CD4-positive, alpha-beta memory T cell (primary cell): ENCODE data around the gene LRP6. TPM values are rescaled to one million over a fixed set of nuclear protein-coding genes. Genes with fewer than 3 reads are reported as not detected.
"Not testable (repeated sequence)": the region's sequence is repeated elsewhere in the genome, so short reads cannot be mapped to it uniquely, and the experiment has no call there.

Source experiments
- CTCF ChIA-PET: fragments of 350-600 bp; sonication (Branson Sonifier 250); formaldehyde crosslinking; loops from one replicate; lab custom pipeline; 2021; ENCODE audit warnings: inconsistent platforms; ENCODE audit not compliant: partially characterized antibody; lab: Charles Lee
- POLR2A ChIA-PET: fragments of 350-600 bp; sonication (Branson Sonifier 250); formaldehyde crosslinking; loops from one replicate; lab custom pipeline; 2021; ENCODE audit not compliant: partially characterized antibody; lab: Charles Lee
- DNase-seq, 5 donors: peaks; one replicate each; pipeline versions ENCODE4 v3.0.0 to v3.0.0-alpha.2; 2020 to 2022; ENCODE audit warnings: mixed read lengths in 1 of 5
- H3K27ac ChIP-seq: one replicate; pipeline ENCODE4 v1.7.0; 2013; ENCODE audit warnings: low read depth, low read length
- H3K27me3 ChIP-seq: 2 replicates; pipeline ENCODE4 v1.7.0; 2013; ENCODE audit warnings: mild to moderate bottlenecking, low read length, moderate library complexity; ENCODE audit not compliant: insufficient read depth
- H3K36me3 ChIP-seq: 2 replicates; pipeline ENCODE4 v1.7.0; 2013; ENCODE audit warnings: mild to moderate bottlenecking, low read length, moderate library complexity; ENCODE audit not compliant: insufficient read depth
- H3K4me1 ChIP-seq: 2 replicates; pipeline ENCODE4 v1.7.0; 2013; ENCODE audit warnings: mild to moderate bottlenecking, low read length, moderate library complexity; ENCODE audit not compliant: insufficient read depth
- H3K4me3 ChIP-seq, 2 donors: one replicate each; pipeline ENCODE4 v1.7.0; 2013; ENCODE audit warnings: low read length in 2 of 2, mild to moderate bottlenecking in 1 of 2
- H3K9me3 ChIP-seq, 2 donors: one replicate each; pipeline ENCODE4 v1.7.0; 2013; ENCODE audit warnings: low read length in 2 of 2, control low read depth in 1 of 2; ENCODE audit not compliant: control insufficient read depth in 1 of 2
- H3K27ac Mint-ChIP-seq, 7 donors: one replicate each; pipeline ENCODE4 v1.8.0; 2020 to 2021; ENCODE audit warnings: mixed read lengths in 7 of 7, mild to moderate bottlenecking in 6 of 7, inconsistent platforms in 3 of 7, moderate library complexity in 3 of 7
- H3K27me3 Mint-ChIP-seq, 2 donors: one replicate each; pipeline ENCODE4 v1.8.0; 2020 to 2021; ENCODE audit warnings: mixed read lengths in 2 of 2
- H3K36me3 Mint-ChIP-seq, 2 donors: one replicate each; pipeline ENCODE4 v1.8.0; 2020 to 2021; ENCODE audit warnings: mixed read lengths in 2 of 2, inconsistent platforms in 1 of 2, mild to moderate bottlenecking in 1 of 2
- H3K4me1 Mint-ChIP-seq, 4 donors: one replicate each; pipeline ENCODE4 v1.8.0; 2020 to 2021; ENCODE audit warnings: mixed read lengths in 4 of 4, mild to moderate bottlenecking in 1 of 4
- H3K4me3 Mint-ChIP-seq, 8 donors: one replicate each; pipeline ENCODE4 v1.8.0; 2020 to 2021; ENCODE audit warnings: mixed read lengths in 8 of 8, mild to moderate bottlenecking in 7 of 8, moderate library complexity in 6 of 8, inconsistent platforms in 3 of 8
- H3K9me3 Mint-ChIP-seq, 8 donors: one replicate each; pipeline ENCODE4 v1.8.0; 2020 to 2021; ENCODE audit warnings: mixed read lengths in 8 of 8, mild to moderate bottlenecking in 5 of 8, inconsistent platforms in 3 of 8, moderate library complexity in 1 of 8
- intact Hi-C: fragments of 100-400 bp; cut with micrococcal nuclease; formaldehyde crosslinking; loops from one replicate; pipeline ENCODE4 v1.15.1; 2023
- polyA plus RNA-seq, 2 donors: library from polyadenylated mRNA; unstranded; fragments of 300-500 nt; fragmentation: Illumina TruSeq; gene quantifications; one replicate each; pipeline ENCODE4 v1.2.3, GENCODE V29; 2021
- total RNA-seq, 2 experiments: library from RNA; stranded (reverse); gene quantifications; one replicate each; pipeline ENCODE4 v1.2.3, GENCODE V29; 2021

Gene LRP6
- total and polyA plus RNA-seq, 4 experiments from 2014 or later, result 0.45 to 4.0 (median 2.9) TPM

- Histone ChIP-seq H3K4me1 (no peaks in the 10 kb centered on the region), H3K36me3 (no peaks in the 10 kb centered on the region), H3K9me3 (no peaks in the 10 kb centered on the region), H3K4me3 (no peak overlapping the region), H3K27ac (no peak overlapping the region), H3K27me3 (no peaks in the 10 kb centered on the region)
- DNase-seq, result no peak
- intact Hi-C loops, result no loop called here
- H3K27ac Mint-ChIP-seq, result no peak overlapping the region
- H3K9me3 Mint-ChIP-seq, result no peaks in the 10 kb centered on the region
- no peak overlapping the region for H3K4me3 Mint-ChIP-seq
- H3K36me3 Mint-ChIP-seq, result peaks cover 0 to 30% of the 10 kb centered on the region in 2 donors
- ChIA-PET POLR2A (no interaction called here), CTCF (no interaction called here)
- no peaks in the 10 kb centered on the region for H3K27me3 Mint-ChIP-seq
- H3K4me1 Mint-ChIP-seq, result no peaks in the 10 kb centered on the region
Measured at GRCh38 chr12:12156116-12156515, 110.7 kb downstream of the LRP6 start.

- Histone ChIP-seq H3K4me3 (no peak overlapping the region), H3K4me1 (no peaks in the 10 kb centered on the region), H3K27ac (no peak overlapping the region), H3K27me3 (no peaks in the 10 kb centered on the region), H3K9me3 (no peaks in the 10 kb centered on the region), H3K36me3 (no peaks in the 10 kb centered on the region)
- CTCF ChIA-PET, result no interaction called here
- Mint-ChIP-seq H3K36me3 (peaks cover 0 to 33% of the 10 kb centered on the region in 2 donors), H3K4me3 (no peak overlapping the region), H3K4me1 (no peaks in the 10 kb centered on the region), H3K9me3 (no peaks in the 10 kb centered on the region), H3K27ac (no peak overlapping the region), H3K27me3 (no peaks in the 10 kb centered on the region)
- POLR2A ChIA-PET, result no interaction called here
- intact Hi-C loops, result no loop called here
- DNase-seq, result no peak
Measured at GRCh38 chr12:12153596-12153995, 113.2 kb downstream of the LRP6 start.

DNA sequence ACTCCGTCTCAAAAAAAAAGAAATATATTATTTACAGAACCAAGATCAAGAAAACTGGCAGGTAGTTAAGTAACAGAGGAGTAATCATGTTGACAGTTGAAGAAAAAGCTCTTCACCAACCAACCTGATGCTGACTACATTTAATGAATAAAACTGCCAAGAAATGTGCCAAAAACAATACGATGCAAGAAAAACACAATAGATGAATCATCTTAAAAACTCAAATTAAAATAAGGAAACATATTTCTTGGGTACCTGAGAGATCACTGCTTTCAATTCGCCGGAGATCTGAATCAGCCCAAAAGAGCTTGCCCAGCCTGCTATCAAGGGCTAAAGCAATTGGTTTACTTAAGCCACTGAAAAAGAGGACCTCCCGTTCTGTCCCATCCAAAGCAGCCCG lies 119.7 kb downstream of the LRP6 start:
- Mint-ChIP-seq H3K27ac (no peak overlapping the region), H3K36me3 (peaks cover 0 to 15% of the 10 kb centered on the region in 2 donors), H3K9me3 (no peaks in the 10 kb centered on the region), H3K4me1 (no peaks in the 10 kb centered on the region), H3K4me3 (no peak overlapping the region), H3K27me3 (no peaks in the 10 kb centered on the region)
- Histone ChIP-seq H3K9me3 (no peaks in the 10 kb centered on the region), H3K4me3 (no peak overlapping the region), H3K27me3 (no peaks in the 10 kb centered on the region), H3K36me3 (no peaks in the 10 kb centered on the region), H3K27ac (no peak overlapping the region), H3K4me1 (no peaks in the 10 kb centered on the region)
- intact Hi-C loops, result no loop called here
- DNase-seq, result no peak
- ChIA-PET CTCF (no interaction called here), POLR2A (no interaction called here)

DNA sequence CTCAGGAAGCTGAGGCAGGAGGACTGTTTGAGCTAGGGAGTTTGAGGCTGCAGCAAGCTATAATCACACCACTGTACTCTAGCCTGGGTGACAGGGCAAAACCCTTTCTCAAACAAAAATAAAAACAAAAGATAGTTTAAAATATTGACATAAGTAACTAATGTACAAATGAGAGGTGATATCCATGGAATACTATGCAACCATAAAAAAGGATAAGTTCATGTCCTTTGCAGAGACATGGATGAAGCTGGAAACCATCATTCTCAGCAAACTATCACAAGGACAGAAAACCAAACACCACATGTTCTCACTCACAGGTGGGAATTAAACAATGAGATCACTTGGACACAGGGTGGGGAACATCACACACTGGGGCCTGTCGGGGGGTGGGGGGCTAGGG lies 122.3 kb downstream of the LRP6 start:
- H3K9me3 ChIP-seq, H3K27ac ChIP-seq, DNase-seq, H3K4me3 Mint-ChIP-seq, H3K4me1 Mint-ChIP-seq, H3K27me3 Mint-ChIP-seq, H3K4me3 ChIP-seq, H3K36me3 ChIP-seq, CTCF ChIA-PET, H3K27me3 ChIP-seq, intact Hi-C loops, H3K4me1 ChIP-seq, H3K27ac Mint-ChIP-seq, H3K9me3 Mint-ChIP-seq, POLR2A ChIA-PET: not testable (repeated sequence)
- H3K36me3 Mint-ChIP-seq, result peaks cover 0 to 19% of the 10 kb centered on the region in 2 donors

DNA sequence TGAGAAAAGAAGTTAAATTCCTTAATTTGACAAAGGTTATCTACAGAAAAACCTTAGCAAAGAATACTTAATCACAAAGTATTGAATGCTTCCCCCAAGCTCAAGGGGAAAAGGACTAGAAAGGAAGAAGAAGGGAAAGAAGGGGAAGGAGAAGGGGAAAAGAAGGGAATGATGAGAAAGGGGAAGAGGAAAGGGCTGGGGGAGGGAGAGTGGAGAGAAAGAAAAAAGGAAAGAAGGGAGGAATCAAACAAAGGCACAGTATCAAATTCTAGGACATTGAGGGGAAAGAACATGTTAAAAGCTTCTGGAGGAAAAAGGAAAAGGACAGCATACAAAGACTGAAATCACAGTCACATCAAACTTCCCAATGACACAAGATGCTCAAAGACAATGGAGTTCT lies 125.8 kb downstream of the LRP6 start:
- no peaks in the 10 kb centered on the region for H3K9me3 Mint-ChIP-seq
- no peak overlapping the region for H3K4me3 Mint-ChIP-seq
- H3K36me3 Mint-ChIP-seq, result peaks cover 0 to 16% of the 10 kb centered on the region in 2 donors
- Histone ChIP-seq H3K27ac (no peak overlapping the region), H3K36me3 (no peaks in the 10 kb centered on the region), H3K9me3 (no peaks in the 10 kb centered on the region), H3K27me3 (no peaks in the 10 kb centered on the region), H3K4me3 (no peak overlapping the region), H3K4me1 (no peaks in the 10 kb centered on the region)
- DNase-seq, result no peak
- no peaks in the 10 kb centered on the region for H3K4me1 Mint-ChIP-seq
- POLR2A ChIA-PET, result no interaction called here
- peaks cover 0 to 1% of the 10 kb centered on the region in 2 donors for H3K27me3 Mint-ChIP-seq
- intact Hi-C loops, result no loop called here
- CTCF ChIA-PET, result no interaction called here
- H3K27ac Mint-ChIP-seq, result no peak overlapping the region

DNA sequence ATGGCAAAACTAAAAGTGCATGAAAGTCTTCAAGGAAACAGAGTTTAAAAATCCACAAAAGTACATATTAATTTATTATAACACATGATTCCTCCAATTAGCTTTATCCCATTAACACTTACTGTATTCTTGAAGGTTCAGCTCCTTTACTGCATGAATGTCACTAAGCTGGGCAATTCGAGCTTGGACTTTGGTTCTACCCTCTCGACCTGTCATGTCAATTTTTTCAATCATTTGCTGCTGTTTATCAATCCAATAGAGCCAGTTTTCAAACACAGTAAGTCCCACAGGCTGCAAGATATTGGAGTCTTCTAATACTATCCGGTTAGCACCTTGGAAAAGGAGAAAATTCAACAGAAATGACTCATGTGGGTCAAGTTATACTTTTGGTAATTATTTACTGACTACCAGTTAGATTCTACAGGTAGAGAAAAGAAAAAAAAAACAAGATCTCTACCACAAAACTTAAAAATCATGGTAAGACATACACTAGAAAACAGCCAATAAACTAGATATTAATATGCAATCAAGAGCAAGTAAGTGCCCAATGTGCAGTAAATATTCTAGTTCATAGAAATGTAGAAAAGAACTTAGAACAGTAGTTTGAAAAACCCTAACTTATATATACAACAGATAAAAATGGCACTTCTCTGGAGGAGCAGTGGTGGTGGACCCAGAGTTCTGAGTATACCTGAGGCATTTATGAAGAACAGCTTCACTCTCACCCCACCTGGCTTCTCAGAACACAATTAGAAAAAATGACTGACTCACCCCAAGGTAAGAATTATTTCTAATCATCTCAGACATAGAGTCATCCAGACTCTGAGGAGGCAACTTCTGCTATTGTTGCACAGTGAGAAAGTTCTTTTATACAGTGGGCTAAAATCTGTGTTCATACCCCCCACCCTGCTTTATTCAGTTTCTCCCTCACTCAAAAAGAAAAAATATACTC lies 128.4 kb downstream of the LRP6 start:
- POLR2A ChIA-PET, result no interaction called here
- H3K27me3 Mint-ChIP-seq, result peaks cover 0 to 1% of the 10 kb centered on the region in 2 donors
- peaks cover 0 to 20% of the 10 kb centered on the region in 2 donors for H3K36me3 Mint-ChIP-seq

DNA sequence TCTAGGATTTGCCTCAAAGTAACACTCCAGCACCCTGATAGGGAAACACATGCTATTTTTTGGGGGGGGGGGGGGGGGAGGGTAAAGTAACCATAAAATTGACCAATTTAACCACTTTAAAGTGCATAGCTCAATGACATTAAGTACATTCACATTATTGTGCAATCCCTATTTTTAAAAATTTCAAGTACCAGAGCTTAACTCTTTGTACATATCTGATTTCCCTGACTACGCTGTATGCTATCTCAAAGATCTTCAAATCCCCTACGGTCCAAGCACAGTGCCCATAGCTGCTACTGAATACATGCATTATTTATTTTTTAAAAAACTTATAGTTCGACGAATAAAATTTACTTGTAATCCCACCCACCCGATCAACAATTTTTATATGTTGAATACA lies 133.1 kb downstream of the LRP6 start:
- Histone ChIP-seq H3K4me3 (no peak overlapping the region), H3K36me3 (no peaks in the 10 kb centered on the region), H3K27ac (no peak overlapping the region), H3K4me1 (no peaks in the 10 kb centered on the region), H3K27me3 (no peaks in the 10 kb centered on the region), H3K9me3 (no peaks in the 10 kb centered on the region)
- ChIA-PET CTCF (no interaction called here), POLR2A (no interaction called here)
- Mint-ChIP-seq H3K4me1 (peaks cover 0 to under 1% (median 0%) of the 10 kb centered on the region in 4 donors), H3K36me3 (peaks cover 0 to 14% of the 10 kb centered on the region in 2 donors), H3K4me3 (no peak overlapping the region), H3K27ac (no peak overlapping the region), H3K9me3 (no peaks in the 10 kb centered on the region), H3K27me3 (no peaks in the 10 kb centered on the region)
- DNase-seq, result no peak
- intact Hi-C loops, result no loop called here

More for the DNA sequence above, 128.4 kb downstream of the LRP6 start:
- Mint-ChIP-seq H3K9me3 (no peaks in the 10 kb centered on the region), H3K27ac (no peak overlapping the region), H3K4me1 (no peaks in the 10 kb centered on the region), H3K4me3 (no peak overlapping the region)
- no peaks in the 10 kb centered on the region for H3K27me3 ChIP-seq
- H3K4me3 ChIP-seq, result no peak overlapping the region
- no peak for DNase-seq
- no peaks in the 10 kb centered on the region for H3K9me3 ChIP-seq
- no peaks in the 10 kb centered on the region for H3K4me1 ChIP-seq
- intact Hi-C loops, result no loop called here
- no peak overlapping the region for H3K27ac ChIP-seq
- CTCF ChIA-PET, result no interaction called here
- H3K36me3 ChIP-seq, result no peaks in the 10 kb centered on the region
